ENCODE results near the gene CITED4.

The CITED4 gene

DNA sequence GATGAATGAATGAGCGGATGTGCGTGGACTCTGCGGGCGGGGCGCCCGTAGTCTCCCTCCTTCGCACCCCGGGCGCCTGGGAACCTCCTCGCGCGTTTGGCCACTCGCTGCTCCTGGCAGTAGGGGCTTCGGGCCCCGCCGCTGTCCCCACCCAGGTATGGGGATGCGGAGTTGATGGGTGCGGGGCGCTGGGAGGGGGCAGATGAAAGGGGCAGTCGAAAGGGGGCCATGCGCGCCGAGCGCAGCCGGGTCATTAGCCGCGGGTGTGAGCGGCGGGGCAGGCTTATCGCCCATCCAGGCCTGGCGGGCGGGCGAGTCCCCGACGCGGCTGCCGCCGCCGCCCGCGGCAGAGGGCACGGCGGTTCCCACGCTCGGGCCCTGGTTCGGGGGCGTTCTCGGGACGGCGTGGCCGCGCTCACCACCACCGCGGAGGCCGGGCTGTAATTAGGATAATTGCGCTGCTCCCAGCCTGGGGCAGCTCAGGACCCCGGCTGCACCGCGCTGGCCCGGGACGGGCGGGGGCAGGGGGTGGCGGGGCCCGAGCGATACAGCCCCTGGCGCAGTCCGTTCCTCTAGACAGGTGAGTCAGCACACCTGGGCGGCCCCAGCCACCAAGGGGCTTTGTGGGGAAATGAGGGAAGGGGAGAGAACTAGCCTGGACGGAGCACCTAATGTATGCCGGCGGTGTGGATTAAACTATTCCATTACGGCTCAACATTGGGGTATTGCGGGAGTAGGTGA is 22.1 kb upstream of the CITED4 start:
- DNase-seq: no peak

DNA sequence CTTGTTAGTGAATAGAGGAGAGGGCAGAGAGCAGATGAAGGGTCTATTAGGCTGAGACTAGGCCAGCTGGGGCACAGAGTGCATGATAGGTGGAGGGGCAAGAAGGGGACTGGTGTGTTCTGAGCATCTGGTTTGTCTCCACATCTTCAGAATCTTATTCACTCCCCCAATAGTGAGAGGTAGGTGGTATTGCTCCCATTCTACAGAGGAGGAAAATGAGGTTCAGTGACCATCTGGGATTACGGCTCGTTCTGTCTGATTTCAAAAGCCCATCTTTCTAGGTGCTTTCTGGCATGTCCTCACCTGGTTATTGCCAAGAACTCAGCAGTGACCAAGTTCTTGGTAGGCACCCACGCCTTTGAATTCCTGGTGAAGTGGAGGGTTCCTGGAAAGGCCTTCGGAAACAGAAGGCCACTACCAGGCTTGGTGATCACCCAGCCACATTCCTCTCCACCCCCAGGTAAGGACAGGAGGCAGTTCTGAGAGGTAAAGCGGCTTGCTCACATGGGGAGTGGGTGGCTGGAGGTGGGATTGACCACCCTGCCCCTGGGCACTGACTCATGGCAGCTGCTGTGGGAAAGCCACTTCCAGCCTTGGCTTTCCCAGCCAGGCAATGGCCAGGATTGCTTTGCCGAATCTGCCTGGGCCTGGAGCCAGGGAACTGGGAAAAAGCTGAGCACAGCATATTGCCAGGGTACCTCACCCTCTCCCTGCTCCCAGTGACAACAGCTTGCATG is 18.8 kb upstream of the CITED4 start:
- DNase-seq: no peak

DNA sequence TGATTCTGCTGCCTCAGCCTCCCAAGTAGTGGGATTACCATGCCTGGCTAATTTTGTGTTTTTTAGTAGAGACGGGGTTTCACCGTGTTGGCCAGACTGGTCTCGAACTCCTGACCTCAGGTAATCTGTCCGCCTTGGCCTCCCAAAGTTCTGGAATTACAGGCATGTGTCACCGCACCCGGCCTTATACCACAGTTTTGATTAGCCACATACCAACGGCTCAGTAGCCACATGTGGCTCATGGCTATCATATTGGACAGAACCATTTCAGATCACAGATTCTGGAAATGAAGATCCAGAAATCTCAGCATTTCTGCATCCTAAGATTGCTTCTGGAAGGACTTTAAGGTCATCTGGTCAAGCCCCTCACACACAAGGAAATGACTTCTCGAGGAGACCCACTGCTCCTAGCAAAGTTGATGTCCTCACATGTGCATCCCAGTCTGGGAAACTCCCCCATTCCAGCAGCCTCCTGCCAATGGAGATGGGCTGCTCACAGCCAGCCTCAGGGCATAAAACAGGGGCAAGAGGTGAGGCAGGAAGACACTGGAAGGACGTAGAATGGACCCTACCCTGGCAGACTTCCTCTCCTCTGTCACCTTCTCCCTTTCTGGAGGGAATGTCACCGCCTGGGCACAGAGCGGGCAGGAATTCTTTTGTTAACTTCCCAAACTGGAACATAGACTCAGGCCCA is 17.5 kb upstream of the CITED4 start:
- DNase-seq: no peak

DNA sequence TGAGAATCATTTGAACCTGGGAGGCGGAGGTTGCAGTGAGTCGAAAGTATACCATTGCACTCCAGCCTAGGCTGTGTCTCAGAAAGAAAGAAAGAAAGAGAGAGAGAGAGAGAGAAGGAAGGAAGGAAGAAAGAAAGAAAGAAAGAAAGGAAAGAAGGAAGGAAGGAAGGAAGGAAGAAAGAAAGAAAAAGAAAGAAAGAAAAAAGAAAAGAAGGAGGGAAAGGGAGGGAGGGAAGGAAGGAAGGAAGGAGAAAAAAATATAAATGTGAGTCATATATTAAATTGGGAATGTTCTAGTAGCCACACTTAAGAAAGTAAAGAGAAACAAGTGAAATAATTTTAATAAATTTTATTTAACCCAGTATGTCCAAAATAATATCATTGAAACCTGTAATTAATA is 16.7 kb upstream of the CITED4 start:
- no peak for DNase-seq

DNA sequence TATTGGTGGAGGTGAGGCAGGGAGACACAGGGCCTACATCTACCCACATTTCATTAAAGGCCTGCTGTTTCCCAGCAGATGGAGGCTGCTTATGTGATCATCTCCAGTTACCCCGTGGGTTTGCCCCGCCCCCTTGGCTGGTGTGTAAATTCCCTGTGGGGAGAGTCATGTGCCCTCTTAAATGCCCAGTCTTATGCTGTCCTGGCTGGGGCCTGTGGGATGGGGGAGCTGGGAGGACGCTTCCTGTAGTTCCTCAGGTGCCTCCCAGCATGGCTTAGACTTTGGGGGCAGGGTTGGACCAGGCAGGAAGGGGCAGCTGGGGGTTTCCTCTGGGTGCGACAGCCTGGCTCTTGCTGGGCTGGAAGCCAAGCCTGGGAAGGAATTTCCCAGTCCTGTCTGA is 15.5 kb upstream of the CITED4 start:
- peak; percentile 26 for DNase-seq

DNA sequence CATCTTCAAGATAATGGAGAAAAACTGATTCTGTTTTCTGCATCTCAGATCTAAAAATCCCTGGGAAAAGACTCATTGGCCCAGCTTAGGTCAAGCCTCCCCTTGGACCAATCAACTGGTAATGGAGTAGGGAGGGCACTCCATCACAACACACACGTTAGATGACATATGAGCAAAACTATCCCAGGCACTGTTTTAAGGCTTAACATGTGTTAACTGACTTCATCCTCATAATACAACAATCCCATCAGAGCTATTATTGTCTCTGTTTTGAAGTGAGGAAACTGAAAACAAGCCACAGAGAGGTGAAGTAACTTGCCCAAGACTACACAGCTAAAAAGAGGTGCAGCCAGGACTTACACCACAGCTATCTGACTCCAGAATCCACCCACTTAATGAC is 14.7 kb upstream of the CITED4 start:
- DNase-seq: no peak

DNA sequence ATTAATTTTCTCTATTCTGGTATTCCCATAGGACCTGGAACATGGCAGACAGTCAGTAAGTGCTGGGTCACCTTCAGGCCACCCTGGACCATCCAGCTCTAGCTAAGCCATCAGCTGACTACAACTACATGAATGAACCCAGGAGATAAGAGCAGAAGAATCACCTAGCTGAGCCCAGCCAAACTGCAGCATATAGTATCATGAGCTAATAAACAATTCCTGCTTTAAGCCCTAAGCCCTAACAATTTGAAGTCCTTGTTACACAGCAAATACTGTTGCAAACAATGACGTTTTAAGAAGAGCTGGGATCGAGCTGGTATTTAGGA is 14.2 kb upstream of the CITED4 start:
- DNase-seq: no peak

DNA sequence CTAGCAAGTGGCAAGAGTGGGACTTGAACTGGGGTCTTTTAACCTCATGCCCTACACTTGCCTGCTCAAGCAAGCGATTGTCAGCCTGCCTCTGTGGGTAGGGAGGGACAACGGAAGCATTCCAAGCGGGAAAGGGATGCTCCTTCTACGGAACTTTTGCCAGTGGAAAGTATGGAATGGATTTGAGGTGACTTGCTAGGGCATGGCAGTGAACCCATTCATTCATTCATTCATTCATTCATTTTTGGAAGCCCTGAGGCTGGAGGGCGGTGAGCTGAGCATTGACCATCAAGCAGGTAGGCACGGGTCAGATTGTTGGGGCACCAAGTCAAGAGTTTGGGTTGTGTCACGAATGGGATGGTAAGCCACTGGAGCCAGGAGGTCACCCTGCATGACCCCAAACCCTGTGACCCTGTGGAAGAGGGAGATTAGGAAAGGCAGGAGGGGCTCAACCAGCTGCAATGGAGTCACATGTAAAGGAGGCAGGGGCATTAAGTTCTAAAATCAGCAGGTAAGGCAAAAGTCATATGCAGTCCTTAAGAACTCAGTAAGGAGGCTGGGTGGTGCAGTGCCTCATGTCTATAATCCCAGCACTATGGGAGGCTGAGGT is 11.8 kb upstream of the CITED4 start:
- no peak for DNase-seq

DNA sequence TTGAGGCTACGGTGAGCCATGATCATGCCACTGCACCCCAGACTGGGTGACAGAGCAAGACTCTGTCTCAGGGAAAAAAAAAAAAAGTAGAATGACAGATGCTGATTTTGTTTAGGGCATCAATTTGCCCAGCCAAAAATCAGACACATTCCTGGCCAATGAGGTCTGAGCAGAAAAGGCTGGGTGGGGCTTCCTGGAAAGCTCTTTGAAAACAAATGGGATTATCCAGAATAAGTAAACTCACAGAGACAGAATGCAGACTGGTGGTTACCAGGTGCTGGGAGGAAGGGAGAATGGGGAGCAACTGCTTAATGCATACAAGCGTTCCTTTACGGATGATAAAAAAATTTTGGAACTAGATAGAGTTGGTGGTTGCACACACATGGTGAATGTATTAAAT is 10.1 kb upstream of the CITED4 start:
- no peak for DNase-seq

DNA sequence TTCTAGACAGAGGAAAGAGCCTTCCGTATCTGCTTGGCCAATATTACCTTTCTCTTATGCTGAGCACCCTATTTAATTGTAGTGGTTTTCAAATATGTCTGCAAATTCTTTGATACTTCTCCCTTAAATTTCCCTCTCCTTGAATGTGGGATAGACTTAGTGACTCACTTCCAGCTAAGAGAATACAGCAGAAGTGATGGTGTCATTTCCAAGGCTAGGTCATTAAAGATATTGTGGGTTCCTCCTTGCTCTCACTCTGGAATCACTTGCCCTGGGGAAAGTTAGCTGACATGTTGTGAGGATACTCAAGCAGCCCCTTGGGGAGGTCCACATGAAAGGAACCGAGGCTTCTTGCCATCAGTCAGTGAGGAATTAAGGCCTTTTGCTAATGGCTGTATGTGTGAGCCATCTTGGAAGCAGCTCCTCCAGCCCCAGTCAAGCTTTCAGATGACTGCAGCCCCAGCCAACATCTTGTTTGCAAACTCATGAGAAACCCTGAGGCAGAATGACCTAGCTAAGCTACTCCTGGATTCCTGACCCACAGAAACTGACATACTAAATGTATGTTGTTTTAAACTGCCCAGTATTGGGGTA is 8.1 kb upstream of the CITED4 start:
- DNase-seq: no peak

DNA sequence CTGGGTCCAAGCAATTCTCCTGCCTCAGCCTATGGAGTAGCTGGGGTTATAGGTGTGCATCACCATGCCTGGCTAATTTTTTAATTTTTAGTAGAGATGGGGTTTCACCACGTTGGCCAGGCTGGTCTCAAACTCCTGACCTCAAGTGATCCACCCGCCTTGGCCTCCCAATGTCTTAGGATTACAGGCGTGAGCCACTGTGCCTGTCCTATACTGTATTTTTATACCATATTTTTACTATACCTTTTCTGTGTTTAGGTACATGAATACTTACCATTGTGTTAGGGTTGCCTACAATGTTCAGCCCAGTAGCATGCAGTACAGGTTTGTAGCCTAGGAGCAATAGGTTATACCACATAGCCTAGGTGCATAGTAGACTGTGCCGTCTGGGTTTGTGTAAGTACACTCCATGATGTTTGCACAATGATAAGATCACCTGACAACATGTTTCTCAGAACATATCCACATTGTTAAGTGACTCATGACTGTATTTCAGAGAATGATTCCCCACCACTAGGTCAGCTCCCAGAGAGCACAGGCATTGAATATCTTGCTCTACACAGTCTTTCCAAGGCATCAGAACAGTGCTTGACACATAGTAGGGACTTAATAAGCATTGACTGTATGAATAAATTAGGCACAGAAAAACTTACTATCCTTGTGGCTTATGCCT is 6.0 kb upstream of the CITED4 start:
- no peak for DNase-seq

DNA sequence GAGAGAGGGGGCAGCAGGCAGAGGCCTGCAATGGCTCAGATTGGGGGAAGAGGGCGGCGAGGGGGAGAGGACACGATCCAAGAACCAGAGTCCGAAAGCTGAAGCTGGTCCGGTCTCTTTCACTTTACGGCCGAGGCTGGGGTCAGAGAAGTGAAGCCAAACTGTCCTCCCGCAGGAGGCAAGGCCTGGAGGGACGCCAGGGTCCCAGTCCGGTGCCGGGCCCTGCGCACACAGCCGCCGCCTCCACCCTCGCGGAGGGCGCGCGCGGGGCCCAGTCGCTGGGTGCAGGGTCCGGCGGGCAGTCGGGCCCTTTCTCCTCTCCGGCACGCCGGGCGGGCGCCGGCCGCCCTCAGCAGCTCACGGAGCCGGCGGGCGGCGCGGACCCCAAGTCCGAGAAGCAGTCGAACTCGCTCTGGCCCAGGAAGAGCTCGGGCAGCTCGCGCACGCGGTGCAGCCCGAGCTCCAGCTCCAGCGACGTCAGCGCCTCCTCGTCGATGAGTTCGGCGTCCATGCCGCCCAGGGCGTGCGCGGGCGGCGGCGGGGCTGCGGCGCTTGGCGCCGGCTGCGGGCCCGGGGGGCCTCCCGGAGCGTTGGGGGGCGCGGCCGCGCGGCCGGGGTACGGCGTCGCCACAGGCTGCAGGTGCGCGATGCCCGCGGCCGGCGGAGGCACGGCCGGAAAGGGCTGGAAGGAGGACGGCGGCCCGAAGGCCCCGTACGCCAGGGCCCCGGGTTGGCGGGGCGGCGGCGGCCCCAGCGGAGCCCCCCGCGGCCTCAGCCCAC is 749 bp downstream of the CITED4 start:
- DNase-seq: peak; percentile 28

DNA sequence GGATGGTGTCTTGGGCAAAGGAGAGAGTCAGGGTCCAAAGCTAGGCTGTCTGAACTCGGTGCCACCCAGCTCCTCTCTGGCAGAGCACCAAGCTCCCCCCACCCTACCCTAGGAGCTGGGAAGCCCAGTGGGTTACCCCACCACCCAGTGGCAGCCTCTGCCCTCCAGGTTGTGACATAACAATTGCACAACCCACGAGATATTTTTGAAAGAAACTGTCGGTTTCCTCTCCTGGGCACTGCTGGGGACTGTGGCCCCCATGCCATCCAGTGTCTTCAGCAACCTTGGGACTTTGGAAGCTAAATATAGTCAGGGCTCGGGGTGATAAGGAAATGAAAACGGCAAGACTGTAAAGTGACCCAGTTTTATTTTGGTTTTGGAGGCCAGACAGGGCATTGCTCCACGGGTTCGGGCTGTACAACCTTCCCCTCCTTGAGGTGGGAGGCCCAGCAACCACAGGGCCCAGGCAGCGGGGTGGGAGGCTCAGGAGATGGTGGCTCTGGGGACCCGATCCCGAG is 1.4 kb downstream of the CITED4 start:
- no peak for DNase-seq

DNA sequence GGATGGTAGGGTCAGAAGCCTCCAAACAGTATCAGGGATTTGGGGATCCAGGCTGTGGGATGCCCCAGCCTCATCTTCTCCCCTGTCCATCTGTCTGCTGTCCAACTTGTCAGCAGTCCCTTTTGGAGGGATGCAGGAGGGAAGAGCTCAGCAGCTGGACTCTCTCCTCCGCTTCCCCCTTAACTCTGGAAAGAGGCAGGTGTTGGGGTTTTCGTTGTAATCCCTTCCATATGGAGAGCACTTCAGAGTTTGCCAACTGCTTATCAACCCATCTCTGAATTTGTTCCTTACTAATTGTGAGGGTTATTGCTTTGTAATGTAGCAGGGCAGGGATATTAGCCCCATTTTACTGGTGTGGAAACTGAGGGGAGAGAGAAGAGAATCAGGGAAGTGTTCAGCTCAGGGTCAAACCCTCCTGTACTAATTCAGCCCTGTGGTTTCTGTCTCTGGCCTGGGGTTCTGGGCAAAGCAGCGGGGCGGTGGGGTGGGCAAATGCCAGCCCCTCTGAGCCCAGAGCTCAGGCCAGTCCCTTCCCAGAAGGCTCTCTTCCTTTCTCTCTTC is 3.2 kb downstream of the CITED4 start:
- DNase-seq: no peak

DNA sequence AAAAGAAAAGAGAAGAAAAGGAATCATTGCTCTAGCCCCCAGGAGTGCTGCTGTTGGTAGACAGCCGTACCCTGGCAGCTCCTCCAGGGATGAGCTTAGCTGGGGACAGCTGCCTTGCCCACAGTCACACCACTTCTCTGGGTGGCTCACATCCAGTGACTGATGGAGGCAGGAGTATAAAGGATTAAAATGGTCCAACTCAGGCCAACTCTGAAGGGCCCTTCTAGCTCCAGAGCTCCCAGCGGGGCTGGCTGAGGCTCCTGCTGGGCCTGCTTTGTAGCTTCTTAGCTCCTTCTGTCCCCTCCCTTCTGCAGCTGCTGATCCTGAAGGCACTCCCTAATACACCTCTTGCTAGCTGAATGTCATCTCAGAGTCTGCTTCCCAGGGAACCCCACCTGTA is 4.4 kb downstream of the CITED4 start:
- no peak for DNase-seq

DNA sequence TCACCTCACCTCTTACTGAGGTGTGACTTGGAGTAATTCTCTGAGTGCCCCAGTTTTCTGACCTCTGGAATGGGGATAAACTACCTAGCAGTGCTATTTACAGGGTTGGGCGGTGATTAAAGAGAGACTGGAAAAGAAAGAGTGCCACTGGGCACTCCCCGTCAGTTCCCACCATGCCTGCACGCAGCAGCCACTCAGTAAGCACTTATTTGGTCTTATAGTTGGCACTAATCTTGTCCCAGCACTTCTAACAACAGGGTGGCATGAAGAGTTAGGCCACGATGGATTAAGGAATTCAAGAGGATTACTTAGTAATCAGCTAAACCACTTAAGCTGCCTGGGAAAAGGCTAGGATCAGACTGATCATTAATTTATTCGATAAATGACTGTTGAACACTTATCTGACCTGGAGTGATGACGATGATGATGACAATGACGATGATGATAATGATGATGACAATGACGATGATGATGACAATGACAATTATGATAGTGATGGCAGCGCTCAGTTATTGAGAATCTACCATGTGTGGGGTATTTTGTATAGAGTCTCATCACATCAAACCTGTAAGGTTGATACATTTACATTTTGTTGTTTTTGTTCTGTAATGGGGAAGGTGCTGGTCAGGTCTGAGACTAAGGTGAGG is 5.4 kb downstream of the CITED4 start:
- DNase-seq: no peak

DNA sequence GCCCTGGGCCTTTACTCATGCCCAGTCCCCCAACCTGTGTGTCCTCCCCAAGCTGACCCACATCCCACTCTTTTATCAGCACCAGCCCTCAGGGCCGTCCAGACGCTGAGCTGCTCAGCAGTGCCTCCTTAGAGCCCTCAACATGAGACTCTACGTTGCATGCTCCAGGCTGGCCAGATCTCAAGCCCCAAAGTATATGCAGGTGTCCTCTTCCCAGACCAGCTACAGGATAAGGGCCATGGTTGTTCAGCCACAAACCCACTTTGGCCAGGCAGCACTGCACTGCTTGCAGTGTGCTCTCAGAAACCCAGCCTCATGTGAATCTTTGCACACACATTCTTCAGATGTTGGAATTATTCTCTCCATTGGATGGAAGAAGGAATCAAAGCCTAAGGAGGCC is 6.0 kb downstream of the CITED4 start:
- no peak for DNase-seq

DNA sequence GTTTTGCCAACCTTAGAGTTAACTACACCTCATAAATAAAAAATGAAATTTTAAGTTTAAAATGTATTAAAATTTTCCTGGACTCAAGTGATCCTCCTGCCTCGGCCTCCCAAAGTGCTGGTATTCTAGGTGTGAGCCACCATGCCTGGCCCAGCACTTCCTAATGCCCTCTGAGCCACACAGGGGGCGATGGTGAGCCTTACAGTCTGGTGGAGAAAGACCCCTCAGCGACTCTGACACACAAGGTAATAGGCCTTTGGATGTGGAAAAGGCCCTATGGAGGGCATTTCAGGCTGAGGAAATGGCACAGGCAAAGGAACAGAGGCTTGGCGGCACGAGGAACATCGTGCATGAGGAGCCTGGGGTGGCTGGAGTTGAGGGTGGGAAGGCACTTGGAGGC is 6.7 kb downstream of the CITED4 start:
- DNase-seq: peak; percentile 13

DNA sequence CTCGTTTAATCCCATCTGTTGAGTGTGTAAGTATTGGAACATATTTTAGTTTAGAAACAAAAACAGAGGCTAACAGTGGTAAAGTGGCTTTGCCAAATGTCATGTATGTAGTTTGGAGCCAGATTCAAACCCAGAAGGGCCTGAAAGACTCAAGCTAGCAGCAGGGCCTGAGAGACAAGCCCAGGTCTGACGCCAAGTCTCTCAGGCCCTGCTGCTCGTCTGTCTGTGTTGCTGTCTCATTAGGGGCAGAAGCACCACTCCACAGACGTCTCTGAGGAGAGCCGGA is 8.3 kb downstream of the CITED4 start:
- no peak for DNase-seq

DNA sequence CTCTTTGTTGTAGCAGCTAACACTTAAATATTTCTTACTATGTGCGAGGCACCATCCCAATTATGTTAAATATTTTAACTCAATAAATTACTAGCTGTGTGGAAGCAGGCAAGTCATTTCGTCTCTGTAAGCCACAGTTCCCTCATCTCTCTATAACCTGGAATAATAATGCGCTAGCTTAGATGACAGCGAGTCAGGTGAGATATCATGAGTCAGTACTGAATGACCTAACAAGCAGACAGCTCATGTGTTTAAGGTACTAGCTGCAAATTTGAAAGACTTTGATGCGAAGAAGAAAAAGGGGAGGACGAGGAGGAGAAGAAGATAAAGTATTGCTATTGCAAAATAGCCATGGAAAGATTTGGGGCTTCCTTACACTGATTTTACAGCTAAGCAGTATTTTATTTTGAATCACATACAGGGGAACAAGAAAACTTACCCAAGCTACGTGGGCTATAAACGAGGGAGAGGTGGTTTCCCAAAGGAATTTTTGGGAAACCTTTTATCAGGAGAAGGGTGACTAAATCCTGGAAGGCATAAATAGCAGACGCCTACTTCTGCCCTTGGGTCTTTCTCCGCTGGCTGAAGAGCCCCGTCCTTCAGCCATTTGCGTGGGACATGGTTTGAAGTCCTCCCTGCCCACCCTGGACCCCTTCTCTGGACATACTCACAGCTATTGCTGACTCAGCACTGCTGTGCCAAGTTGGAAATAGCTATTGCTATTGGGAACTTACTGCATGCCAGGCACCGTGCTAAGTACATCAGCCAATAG is 8.9 kb downstream of the CITED4 start:
- DNase-seq: no peak
